HG02943 (cell line): ENCODE measurements around the gene HAVCR2.

Experiments
- ATAC-seq: cut with Tn5 transposase; IDR thresholded peaks from one replicate; pipeline ENCODE4 v1.9.1; 2021; ENCODE audit warnings: mild to moderate bottlenecking, low read depth, moderate library complexity; ENCODE audit not compliant: unreplicated experiment

HAVCR2 gene

DNA sequence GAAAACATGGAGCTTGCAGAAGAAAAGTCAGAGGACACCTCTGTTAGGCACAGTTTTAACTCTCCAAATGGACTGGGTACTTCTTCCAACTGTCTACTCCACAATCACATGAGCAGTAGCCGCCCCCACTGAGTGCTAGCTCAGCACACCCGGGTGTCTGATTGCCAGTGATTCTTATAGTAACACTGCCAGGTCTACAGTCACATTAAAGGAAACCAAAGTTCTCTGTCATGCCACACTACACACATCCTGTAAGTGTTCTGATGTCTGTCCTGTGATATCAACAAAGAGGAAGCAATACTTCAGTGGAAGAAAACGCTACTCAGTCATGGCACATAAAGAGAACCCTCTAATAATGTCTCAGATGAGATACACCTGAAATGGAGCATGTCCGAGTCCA, at the start of gene HAVCR2:
HAVCR2 (minus strand) TSS at position 69 of the 400 bp plus-strand sequence; CDS start at position 8, 61 bp downstream.
- ATAC-seq: peak; percentile 82

- ATAC-seq: no peak
These were observed 48.5 kb upstream of the HAVCR2 start for GRCh38 chr5:157157293-157157891.

GRCh38 chr5:157155297-157155696, 46.5 kb upstream of the HAVCR2 start:
- no peak for ATAC-seq

DNA sequence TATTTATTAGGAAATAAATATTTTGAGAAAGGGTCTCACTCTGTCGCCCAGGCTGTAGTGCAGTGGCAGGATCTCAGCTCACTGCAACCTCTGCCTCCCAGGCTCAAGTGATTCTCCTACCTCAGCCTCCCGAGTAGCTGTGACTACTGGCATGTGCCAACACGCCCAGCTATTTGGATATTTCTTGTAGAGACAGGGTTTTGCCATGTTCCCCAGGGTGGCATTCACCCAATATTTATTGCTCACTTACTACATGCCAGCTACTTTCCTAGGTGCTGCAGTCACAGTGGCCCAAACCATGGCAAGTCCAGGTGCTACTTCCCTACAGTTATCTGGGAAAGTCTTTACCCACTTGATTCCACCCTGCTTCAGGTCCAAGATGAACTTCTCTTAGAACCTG, 42.2 kb upstream of the HAVCR2 start:
- ATAC-seq: no peak

DNA sequence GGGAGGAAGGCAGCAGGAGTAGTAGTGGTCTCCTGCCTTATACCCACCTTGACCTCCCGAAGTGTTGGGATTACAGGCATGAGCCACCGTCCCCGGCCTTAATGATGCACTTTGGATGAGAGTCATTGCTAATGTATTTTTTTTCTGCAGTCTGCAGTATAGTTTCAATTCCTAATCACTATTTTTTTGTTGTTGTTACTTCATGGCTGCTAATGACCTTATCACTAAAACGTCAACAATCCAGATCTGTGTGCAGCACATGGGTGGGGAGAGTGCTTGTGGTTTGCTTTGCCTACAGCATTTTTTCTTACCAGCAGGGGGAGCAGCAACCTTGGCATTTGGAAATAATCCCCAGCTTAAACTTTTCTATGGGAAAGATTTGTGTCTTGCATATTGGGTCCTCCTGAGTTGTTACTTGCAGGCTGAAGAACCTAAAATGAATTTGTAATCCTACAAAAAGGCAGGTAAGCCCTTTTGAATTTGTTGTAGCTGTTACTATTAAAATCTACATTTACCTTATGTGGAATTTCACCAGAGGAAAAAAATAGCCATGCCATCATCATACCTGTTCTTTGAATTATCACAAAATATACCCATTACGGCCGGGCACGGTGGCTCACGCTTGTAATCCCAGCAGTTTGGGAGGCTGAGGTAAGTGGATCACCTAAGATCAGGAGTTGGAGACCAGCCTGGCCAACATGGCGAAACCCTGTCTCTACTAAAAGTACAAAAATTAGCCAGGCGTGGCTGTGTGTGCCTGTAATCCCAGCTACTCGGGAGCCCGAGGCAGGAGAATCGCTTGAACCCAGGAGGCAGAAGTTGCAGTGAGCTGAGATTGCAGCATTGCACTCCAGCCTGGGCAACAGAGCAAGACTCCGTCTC, 40.1 kb upstream of the HAVCR2 start:
- no peak for ATAC-seq

DNA sequence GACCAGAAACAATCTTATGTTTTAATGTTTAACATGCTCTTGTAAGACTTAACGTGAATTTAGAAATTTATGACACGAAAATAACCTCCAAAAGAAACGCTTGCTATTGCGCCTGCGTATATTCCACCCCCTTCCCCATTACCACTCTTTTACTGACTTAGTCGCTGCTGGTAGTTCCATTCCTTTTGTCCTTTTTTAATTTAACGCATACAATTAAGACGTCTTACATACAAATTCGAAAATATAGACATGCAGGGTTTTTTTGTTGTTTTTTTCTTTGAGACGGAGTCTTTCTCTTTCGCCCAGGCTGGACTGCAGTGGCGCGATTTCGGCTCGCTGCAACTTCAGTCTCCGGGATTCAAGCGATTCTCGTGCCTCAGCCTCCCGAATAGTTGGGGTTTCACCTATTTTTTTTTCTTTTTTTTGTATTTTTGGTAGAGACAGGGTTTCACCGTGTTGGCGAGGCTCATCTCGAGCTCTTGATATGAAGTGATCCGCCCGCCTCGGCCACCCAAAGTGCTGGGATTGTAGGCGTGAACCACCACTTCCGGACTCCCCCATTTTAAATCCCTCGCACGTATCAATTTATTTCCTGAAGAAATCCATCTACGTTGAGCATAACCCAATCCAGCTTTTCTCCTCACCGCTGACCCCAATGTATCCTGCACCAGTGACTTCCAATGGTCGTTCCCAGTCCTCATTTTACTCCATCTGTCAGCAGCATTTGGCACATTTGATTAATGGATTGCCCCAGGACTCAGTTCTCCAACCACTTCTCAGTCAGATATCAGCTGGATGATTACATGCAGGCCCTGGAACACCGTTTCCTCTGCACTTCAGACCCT, 34.5 kb upstream of the HAVCR2 start:
- peak; percentile 28 for ATAC-seq

DNA sequence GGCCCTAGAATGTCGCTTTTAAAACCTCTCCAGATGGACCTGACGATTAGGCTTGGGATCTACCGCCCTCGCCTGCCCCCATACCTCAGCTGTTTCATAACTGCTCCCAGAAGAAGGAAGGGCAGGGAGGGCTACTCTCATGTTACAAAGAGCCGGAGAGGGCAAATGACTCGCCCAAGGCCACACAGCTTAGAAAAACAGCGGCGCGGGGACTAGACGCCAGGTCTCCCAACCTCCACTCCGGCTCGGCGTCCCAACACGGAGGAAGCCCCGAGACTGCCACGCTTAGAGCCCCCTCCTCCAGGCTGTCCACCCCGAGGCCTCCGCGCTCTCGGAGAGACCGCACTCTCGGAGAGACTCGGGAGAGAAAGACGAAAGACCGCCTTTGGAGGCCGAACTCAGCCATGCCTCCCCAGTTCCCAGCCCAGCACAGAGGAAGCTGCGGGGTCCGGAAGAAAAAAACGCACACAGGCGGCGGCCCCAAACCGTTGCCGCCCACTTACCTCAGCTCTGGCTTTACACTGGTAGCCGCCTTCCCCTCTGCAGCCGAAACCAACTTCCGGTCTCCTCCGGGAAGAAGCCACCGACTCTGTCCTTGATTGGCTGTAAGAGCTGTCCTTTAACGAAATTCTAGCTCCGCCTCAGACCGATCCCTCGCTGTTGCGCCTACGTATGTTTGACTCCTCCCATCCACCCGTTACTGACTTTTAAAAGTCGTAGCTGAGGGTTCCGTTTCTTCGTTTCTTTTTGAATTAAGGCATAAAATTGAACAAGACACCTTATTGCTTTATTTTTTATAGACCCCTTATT, 33.7 kb upstream of the HAVCR2 start, which contains the start of gene MED7:
MED7 (minus strand) TSS at position 549 of the 810 bp plus-strand sequence. CDS start 3,434 bp downstream, outside the sequence.
- ATAC-seq: peak; percentile 100

DNA sequence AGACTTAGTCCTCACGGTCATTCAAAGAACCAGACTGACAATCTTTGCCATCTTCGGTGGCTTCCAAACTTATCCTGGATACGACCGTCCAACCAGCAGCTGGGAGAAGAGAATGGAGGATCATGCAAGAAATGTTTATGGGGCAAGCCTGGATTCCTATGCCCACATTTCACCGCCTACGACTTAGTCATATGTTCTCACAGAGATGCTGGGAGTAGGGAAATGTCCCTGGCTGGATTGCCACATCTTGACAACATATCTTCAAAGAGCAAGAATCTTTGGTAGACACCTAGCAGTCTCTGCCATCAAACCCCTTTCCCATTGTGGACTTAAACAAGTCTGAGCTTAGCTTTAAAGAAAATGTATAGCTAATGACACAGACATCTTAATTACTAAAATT, 28.8 kb upstream of the HAVCR2 start:
- no peak for ATAC-seq

DNA sequence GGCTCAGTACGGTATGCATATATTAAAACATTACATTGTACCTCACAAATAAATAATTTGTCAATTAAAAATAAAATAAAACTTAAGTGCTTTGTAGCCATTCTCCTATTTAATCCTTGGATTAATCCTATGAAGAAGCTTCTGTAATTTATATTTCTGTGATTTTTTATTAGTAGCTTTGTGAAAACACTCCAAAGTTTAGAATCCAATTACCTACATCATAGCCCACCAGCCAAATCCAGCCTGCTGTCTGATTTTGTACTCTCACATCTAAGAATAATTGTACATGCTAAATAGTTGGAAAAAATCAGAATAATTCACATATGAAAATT, 23.4 kb upstream of the HAVCR2 start:
- no peak for ATAC-seq

DNA sequence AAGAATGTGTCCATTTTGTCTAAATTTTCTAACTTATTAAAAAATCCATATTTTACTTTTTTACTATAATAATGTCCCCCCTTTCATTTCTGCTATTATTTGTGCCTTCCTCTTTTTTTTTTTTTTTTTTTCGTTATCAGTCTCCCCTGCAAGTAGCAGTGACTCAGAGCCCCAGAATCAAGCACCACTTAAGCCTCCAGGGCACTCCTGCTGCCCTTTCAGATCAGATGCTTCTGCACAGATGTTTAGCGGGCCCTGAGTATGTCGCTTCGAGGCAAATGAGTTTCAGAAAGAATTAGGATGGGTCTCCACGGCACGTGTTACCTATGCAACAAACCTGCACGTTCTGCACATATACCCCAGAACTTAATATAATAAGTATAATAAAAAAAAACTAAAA, 22.1 kb upstream of the HAVCR2 start:
- no peak for ATAC-seq

- no peak for ATAC-seq
These were observed 12.9 kb upstream of the HAVCR2 start for GRCh38 chr5:157121709-157122108.

DNA sequence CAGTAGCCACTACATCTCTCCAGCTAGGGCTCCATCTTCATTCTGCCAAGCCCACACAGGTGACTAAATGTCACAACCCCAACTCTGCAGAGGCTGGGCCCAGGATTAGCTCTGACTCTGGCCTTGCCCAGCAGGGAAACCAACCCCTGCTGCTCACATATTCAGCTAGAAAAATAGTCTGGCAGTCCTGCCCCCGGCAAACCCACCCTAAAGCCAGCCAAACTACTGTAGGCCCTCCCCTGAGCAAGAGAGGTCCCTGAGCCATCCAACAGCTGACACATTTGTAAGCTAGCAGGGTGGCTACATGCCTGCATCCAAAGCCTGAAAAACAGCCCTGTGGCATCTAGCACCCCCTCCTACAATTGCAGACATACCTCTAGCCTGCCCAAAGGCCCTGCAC, 11.3 kb upstream of the HAVCR2 start:
- ATAC-seq: no peak

DNA sequence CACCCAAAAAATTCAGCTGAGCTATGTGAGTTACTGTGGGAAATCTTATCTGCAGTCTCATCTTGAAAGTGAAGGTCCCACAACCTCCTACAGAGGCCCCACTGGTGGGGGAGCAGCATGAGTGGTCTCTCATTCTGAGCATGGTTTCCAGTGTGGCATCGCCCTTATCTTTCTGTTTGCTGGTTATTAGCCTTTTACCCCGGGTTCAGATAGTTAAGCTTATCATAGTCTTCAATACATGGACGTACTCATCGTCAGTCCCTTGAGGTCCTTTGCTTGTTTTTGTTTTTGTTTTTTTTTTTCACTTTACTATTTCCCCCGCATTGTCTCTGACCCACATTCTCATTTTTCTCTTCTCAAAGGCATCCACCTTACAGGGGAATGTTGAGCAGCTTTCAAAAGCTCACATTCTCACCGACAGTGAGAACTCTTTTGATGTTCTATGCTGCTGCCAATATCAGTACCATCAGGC, 7.7 kb upstream of the HAVCR2 start:
- no peak for ATAC-seq

GRCh38 chr5:157115502-157115901, 6.7 kb upstream of the HAVCR2 start:
- no peak for ATAC-seq

- no peak for ATAC-seq
These were observed 6.2 kb upstream of the HAVCR2 start for GRCh38 chr5:157115012-157115411.

- ATAC-seq: no peak
These were observed 4.2 kb upstream of the HAVCR2 start for GRCh38 chr5:157113002-157113401.

- ATAC-seq: peak; percentile 58
These were observed 900 bp upstream of the HAVCR2 start for GRCh38 chr5:157109744-157110143.

- no peak for ATAC-seq
These were observed 1.3 kb downstream of the HAVCR2 start for GRCh38 chr5:157107508-157107907.

GRCh38 chr5:157106630-157107461, 2.0 kb downstream of the HAVCR2 start:
- ATAC-seq: no peak
